HepG2 (cell line): ENCODE measurements around the gene HYAL2. TPM values are rescaled to one million over a fixed set of nuclear protein-coding genes. Genes with fewer than 3 reads are reported as not detected.

ENCODE experiments used
- ATAC-seq: fragments of 200-7000 bp; cut with Tn5 transposase; 3 replicates; pipeline ENCODE4 v1.9.1; 2020; ENCODE audit warnings: mild to moderate bottlenecking, moderate library complexity
- BruUV-seq: library from RNA; stranded (reverse); fragments of 400-500 nt; replicated peaks from 2 replicates; lab custom pipeline; 2021; lab: Mats Ljungman, UMichigan
- CTCF ChIA-PET: fragments of 300-600 bp; formaldehyde crosslinking; extraction: SDS; loops from one replicate; lab custom pipeline; 2021; ENCODE audit warnings: low total read pairs, inconsistent platforms, low intra/inter-chr PET ratio; lab: Yijun Ruan, JAX
- POLR2A ChIA-PET: fragments of 350-600 bp; sonication (Branson Sonifier 250); formaldehyde crosslinking; loops from one replicate; lab custom pipeline; 2020; ENCODE audit warnings: antibody characterized with exemption, inconsistent platforms; lab: Yijun Ruan, JAX
- DNase-seq: peaks from one replicate; pipeline ENCODE4 v3.0.0-alpha.2; 2015; ENCODE audit warnings: low spot score
- FAIRE-seq: peaks from 3 replicates; lab custom pipeline; 2011; peaks lifted over from hg19 to GRCh38; lab: Jason Lieb, UNC
- H2AFZ ChIP-seq: one replicate; pipeline ENCODE4 v1.6.1; 2011; ENCODE audit warnings: low read length, inconsistent platforms
- H3K27ac ChIP-seq: fragments of 300-600 bp; 3 replicates; pipeline ENCODE4 v1.8.0; 2011; ENCODE audit warnings: mixed run types, mild to moderate bottlenecking, mixed read lengths, low read length, inconsistent platforms; ENCODE audit not compliant: insufficient read depth; ENCODE audit errors: extremely low read length
- H3K27me3 ChIP-seq, 2 experiments: fragments of 200-600 bp in 1 of 2; 2 replicates in 1 of 2; 3 replicates in 1 of 2; pipeline versions ENCODE4 v1.6.0 to v1.8.0; 2011; ENCODE audit warnings: low read length in 2 of 2, mild to moderate bottlenecking in 2 of 2, moderate library complexity in 2 of 2, inconsistent platforms in 1 of 2; ENCODE audit not compliant: insufficient read depth in 2 of 2, control insufficient read depth in 1 of 2
- H3K36me3 ChIP-seq, 2 experiments: fragments of 200-600 bp in 1 of 2; replicated peaks in 1 of 2; 2 replicates in 1 of 2; 3 replicates in 1 of 2; pipeline versions ENCODE4 v1.5.1 to v1.8.0; 2011; ENCODE audit warnings: low read length in 2 of 2, inconsistent platforms in 1 of 2; ENCODE audit not compliant: insufficient read depth in 2 of 2, control insufficient read depth in 1 of 2
- H3K4me1 ChIP-seq: 2 replicates; pipeline ENCODE4 v1.5.1; 2012; ENCODE audit warnings: low read length, inconsistent platforms; ENCODE audit not compliant: insufficient read depth
- H3K4me2 ChIP-seq: 2 replicates; pipeline ENCODE4 v1.6.0; 2011; ENCODE audit warnings: low read depth, low read length, inconsistent platforms
- H3K4me3 ChIP-seq, 3 experiments: fragments of 200-600 bp in 1 of 3; sonication (generic), shearing (Covaris generic) in 1 of 3; replicated peaks in 1 of 3; 2 replicates each; pipeline ENCODE4 v1.5.1; 2011 to 2016; ENCODE audit warnings: low read length in 3 of 3, inconsistent platforms in 2 of 3, low read depth in 2 of 3, mild to moderate bottlenecking in 2 of 3, control low read depth in 1 of 3, mixed read lengths in 1 of 3; ENCODE audit not compliant: insufficient read depth in 1 of 3
- H3K79me2 ChIP-seq: one replicate; pipeline ENCODE4 v1.6.1; 2011; ENCODE audit warnings: low read length, inconsistent platforms; ENCODE audit not compliant: insufficient read depth
- H3K9ac ChIP-seq: 2 replicates; pipeline ENCODE4 v1.6.0; 2011; ENCODE audit warnings: mild to moderate bottlenecking, low read depth, low read length, inconsistent platforms; ENCODE audit not compliant: insufficient read depth
- H3K9me3 ChIP-seq: 2 replicates; pipeline ENCODE4 v1.5.1; 2012; ENCODE audit warnings: mild to moderate bottlenecking, low read length
- H4K20me1 ChIP-seq: 2 replicates; pipeline ENCODE4 v1.6.0; 2011; ENCODE audit warnings: inconsistent platforms, mild to moderate bottlenecking, low read length, moderate library complexity; ENCODE audit not compliant: insufficient read depth
- ASH2L ChIP-seq: fragments of 300-600, 200-600 bp; sonication (generic); IDR thresholded peaks from 2 replicates; pipeline ENCODE4 v1.7.0; 2017; ENCODE audit warnings: low read depth, mild to moderate bottlenecking, moderate library complexity, mixed read lengths, low read length; ENCODE audit not compliant: insufficient read length
- CREBL2 ChIP-seq: sonication (generic); formaldehyde crosslinking; IDR thresholded peaks from 2 replicates; pipeline ENCODE4 v1.8.1; 2023; ENCODE audit warnings: missing genetic modification reagents, mild to moderate bottlenecking, borderline replicate concordance
- FOXK1 ChIP-seq: sonication (generic); formaldehyde crosslinking; IDR thresholded peaks from 2 replicates; pipeline ENCODE4 v1.4.0; 2020; ENCODE audit warnings: low read depth, missing genetic modification reagents, borderline replicate concordance
- KDM1A ChIP-seq: IDR thresholded peaks from 2 replicates; pipeline ENCODE4 v1.6.1; 2016; ENCODE audit warnings: missing compliant biosample characterization
- KLF11 ChIP-seq: IDR thresholded peaks from 2 replicates; pipeline ENCODE4 v1.6.1; 2016; ENCODE audit warnings: missing compliant biosample characterization
- KMT2A ChIP-seq: sonication (generic); formaldehyde crosslinking; IDR thresholded peaks from 2 replicates; pipeline ENCODE4 v1.4.0; 2020; ENCODE audit warnings: missing genetic modification reagents
- NAIF1 ChIP-seq: sonication (generic); formaldehyde crosslinking; IDR thresholded peaks from 2 replicates; pipeline ENCODE4 v1.5.0; 2020; ENCODE audit warnings: mild to moderate bottlenecking, missing genetic modification reagents, borderline replicate concordance
- NCOR1 ChIP-seq: fragments of 200-600 bp; sonication (generic); IDR thresholded peaks from 2 replicates; pipeline ENCODE4 v1.7.0; 2017; ENCODE audit warnings: antibody characterized with exemption, low read length, borderline replicate concordance
- PHF8 ChIP-seq: sonication (generic); formaldehyde crosslinking; IDR thresholded peaks from 2 replicates; pipeline ENCODE4 v1.5.0; 2020; ENCODE audit warnings: missing genetic modification reagents
- PRPF4 ChIP-seq: fragments of 200-400 bp; formaldehyde crosslinking; IDR thresholded peaks from 2 replicates; pipeline ENCODE4 v1.6.1; 2016; ENCODE audit warnings: low read length, low read depth; ENCODE audit not compliant: poor library complexity, severe bottlenecking
- SCMH1 ChIP-seq: sonication (generic); formaldehyde crosslinking; IDR thresholded peaks from 2 replicates; pipeline ENCODE4 v1.9.0; 2021; ENCODE audit warnings: missing genetic modification reagents, mild to moderate bottlenecking, borderline replicate concordance
- SRSF1 ChIP-seq: fragments of 200-400 bp; formaldehyde crosslinking; optimal IDR thresholded peaks from 2 replicates; pipeline ENCODE3; 2017; ENCODE audit warnings: mild to moderate bottlenecking, low read depth, low read length, moderate library complexity
- STAT5B ChIP-seq: sonication (generic); formaldehyde crosslinking; IDR thresholded peaks from 2 replicates; pipeline ENCODE4 v1.4.0; 2020; ENCODE audit warnings: missing genetic modification reagents
- TARDBP ChIP-seq: sonication (generic); formaldehyde crosslinking; IDR thresholded peaks from 2 replicates; pipeline ENCODE4 v1.8.0; 2022; ENCODE audit warnings: mild to moderate bottlenecking, missing genetic modification reagents
- ZBTB26 ChIP-seq: IDR thresholded peaks from 2 replicates; pipeline ENCODE4 v1.6.1; 2016; ENCODE audit warnings: missing compliant biosample characterization, missing genetic modification reagents, borderline replicate concordance
- ZBTB7B ChIP-seq: sonication (generic); formaldehyde crosslinking; IDR thresholded peaks from 2 replicates; pipeline ENCODE4 v1.4.0; 2020; ENCODE audit warnings: missing genetic modification reagents
- ZFP90 ChIP-seq: sonication (generic); formaldehyde crosslinking; IDR thresholded peaks from 2 replicates; pipeline ENCODE4 v1.8.0; 2022; ENCODE audit warnings: missing genetic modification reagents, mild to moderate bottlenecking, inconsistent platforms, borderline replicate concordance
- ZNF282 ChIP-seq: fragments of 450-650 bp; IDR thresholded peaks from 2 replicates; pipeline ENCODE4 v1.6.1; 2018; ENCODE audit not compliant: partially characterized antibody
- ZNF567 ChIP-seq: sonication (generic); formaldehyde crosslinking; IDR thresholded peaks from 2 replicates; pipeline ENCODE4 v1.8.1; 2023; ENCODE audit warnings: mild to moderate bottlenecking, missing genetic modification reagents, borderline replicate concordance
- ZNF639 ChIP-seq: conservative IDR thresholded peaks from 2 replicates; pipeline ENCODE4 v1.6.1; 2018; ENCODE audit warnings: missing genetic modification reagents
- ZNF670 ChIP-seq: sonication (generic); formaldehyde crosslinking; IDR thresholded peaks from 2 replicates; pipeline ENCODE4 v1.8.0; 2022; ENCODE audit warnings: mild to moderate bottlenecking, missing genetic modification reagents, borderline replicate concordance
- ZNF790 ChIP-seq: sonication (generic); formaldehyde crosslinking; IDR thresholded peaks from 2 replicates; pipeline ENCODE4 v1.8.0; 2022; ENCODE audit warnings: missing genetic modification reagents, mild to moderate bottlenecking, borderline replicate concordance
- WGBS: methylation state at CpG from one replicate; pipeline ENCODE4 v1.1.6; 2017; ENCODE audit warnings: low lambda C conversion rate; 5-methylcytosine and 5-hydroxymethylcytosine counted together
- in situ Hi-C: cut with HindIII; loops from 2 replicates; pipeline ENCODE4 v1.10.0; 2017; ENCODE audit warnings: low pct_unique_long_range_greater_than_20kb; ENCODE audit not compliant: extremely low pct_ligation_motif_present
- intact Hi-C: fragments of 100-400 bp; cut with micrococcal nuclease; formaldehyde crosslinking; loops from one replicate; pipeline ENCODE4 v1.10.0; 2022; ENCODE audit not compliant: unreplicated experiment
- polyA plus RNA-seq, 8 experiments: library from polyadenylated mRNA; depleted of rRNA in 3 of 8; stranded (reverse) in 7 of 8; unstranded in 1 of 8; fragments of >200 nt; fragmentation: Illumina TruSeq in 4 of 8; extraction: Trizol in 4 of 8; gene quantifications; 2 replicates each; pipeline versions ENCODE4 v1.2.1 to v1.2.3, GENCODE V29; 2011 to 2016; ENCODE audit warnings: low read depth in 4 of 8, missing spikeins in 1 of 8, mixed read lengths in 1 of 8; ENCODE audit not compliant: insufficient read depth in 1 of 8
- total RNA-seq, 5 experiments: library from RNA; depleted of rRNA; stranded (reverse); fragments of >200 nt; fragmentation: Illumina TruSeq; extraction: Trizol; gene quantifications; 2 replicates each; pipeline ENCODE4 v1.2.3, GENCODE V29; 2016; ENCODE audit warnings: low read depth in 1 of 5

Gene HYAL2
- total and polyA plus RNA-seq, 2 of the 13 experiments (the other 11 are each of a cell fraction or from before 2014, with no cell fraction given): 76.2 to 102 TPM

GRCh38 chr3:50358911-50359759 is 36.6 kb upstream of the HYAL2 start, which contains the start of gene TMEM115:
Gene TMEM115, minus strand, starts transcription at chr3:50359521. Its CDS starts 458 bp downstream, at chr3:50359063.
- Histone ChIP-seq H2AFZ (peak within 1 kb of the TSS; percentile 67), H3K79me2 (peaks cover 39% of the 10 kb centered on the region), H3K27me3 (peaks cover 3 to 15% of the 10 kb centered on the region in 2 experiments; a peak in 2 of 5 replicates), H3K9ac (peak within 1 kb of the TSS; percentile 91), H3K4me2 (peak within 1 kb of the TSS; percentile 94), H3K9me3 (no peaks in the 10 kb centered on the region), H4K20me1 (peaks cover 25% of the 10 kb centered on the region), H3K27ac (peak within 1 kb of the TSS; percentile 66), H3K36me3 (peaks cover 6 to 20% of the 10 kb centered on the region in 2 experiments; a peak in 4 of 5 replicates), H3K4me1 (peaks cover 37% of the 10 kb centered on the region), H3K4me3 (peak within 1 kb of the TSS; percentile 76 to 91 (median 88))
- ChIA-PET CTCF (no interaction called here), POLR2A (interaction anchor here (1.0 to 1.2 kb wide), 2 partner anchors 9 to 22 kb away, joined by 3 to 10 read pairs; partner anchors contain the start of genes CYB561D2 and NPRL2)
- intact Hi-C loops (no loop called here), in situ Hi-C loops (no loop called here)
- peak; percentile 97 for DNase-seq
- TSS peak; percentile 70 for BruUV-seq
- ATAC-seq: peak; percentile 97
- FAIRE-seq: peak; percentile 96
- WGBS: 0% methylated on average over 10 of the region's 64 CpGs
- TF ChIP-seq ZNF567 (CRISPR knock-in tag) (no peak), SRSF1 (peak; percentile 57), ZNF790 (CRISPR knock-in tag) (no peak), ZNF670 (CRISPR knock-in tag) (peak; percentile 78; the same call in 1 of the 2 replicates), ZBTB7B (peak; percentile 85), PHF8 (CRISPR knock-in tag) (peak; percentile 99), KLF11 (0 out of 2 replicates have a peak, but pooled peaks have one; percentile 59), ZBTB26 (CRISPR knock-in tag) (peak; percentile 78), TARDBP (CRISPR knock-in tag) (peak; percentile 82), KMT2A (CRISPR knock-in tag) (peak; percentile 93), ZFP90 (CRISPR knock-in tag) (peak; percentile 82; the same call in 1 of the 2 replicates), KDM1A (CRISPR knock-in tag) (no peak), ZNF639 (CRISPR knock-in tag) (peak; percentile 79), PRPF4 (no peak), NAIF1 (CRISPR knock-in tag) (no peak), CREBL2 (CRISPR knock-in tag) (peak; percentile 94; the same call in 1 of the 2 replicates), ZNF282 (no peak), FOXK1 (peak; percentile 91; the same call in 1 of the 2 replicates), ASH2L (peak; percentile 60), STAT5B (CRISPR knock-in tag) (0 out of 2 replicates have a peak, but pooled peaks have one; percentile 34), SCMH1 (CRISPR knock-in tag) (no peak), NCOR1 (no peak)
